SU-DHL-6 (cell line): ENCODE measurements around the gene CAPN12.

Experiments used
- H2AFZ ChIP-seq: fragments of 200-600 bp; sonication (generic); 2 replicates; pipeline ENCODE4 v1.6.1; 2014; ENCODE audit warnings: low read depth, mild to moderate bottlenecking, moderate library complexity, mixed read lengths, antibody characterized with exemption, low read length; ENCODE audit not compliant: severe bottlenecking
- H3F3A ChIP-seq: fragments of 200-600 bp; shearing (Covaris generic); 2 replicates; pipeline ENCODE4 v1.6.0; 2016; ENCODE audit warnings: antibody characterized with exemption, mild to moderate bottlenecking; ENCODE audit not compliant: insufficient read depth
- H3K27ac ChIP-seq: fragments of 200-600 bp; sonication (generic); 2 replicates; pipeline ENCODE4 v1.5.1; 2016; ENCODE audit warnings: low read depth, mild to moderate bottlenecking, low read length, moderate library complexity, mixed read lengths
- H3K27me3 ChIP-seq: fragments of 200-600 bp; sonication (generic), shearing (Covaris generic); 2 replicates; pipeline ENCODE4 v1.6.0; 2014; ENCODE audit warnings: mild to moderate bottlenecking, low read length
- H3K36me3 ChIP-seq: fragments of 200-600 bp; sonication (generic); 2 replicates; pipeline ENCODE4 v1.6.1; 2014; ENCODE audit warnings: mild to moderate bottlenecking, low read length, mixed read lengths
- H3K4me2 ChIP-seq: fragments of 300-600, 200-600 bp; shearing (Covaris generic), sonication (generic); 2 replicates; pipeline ENCODE4 v1.6.0; 2014; ENCODE audit warnings: low read length, low read depth, mild to moderate bottlenecking; ENCODE audit not compliant: poor library complexity, severe bottlenecking
- H3K4me3 ChIP-seq: fragments of 200-600 bp; sonication (generic); 2 replicates; pipeline ENCODE4 v1.5.1; 2014; ENCODE audit warnings: antibody characterized with exemption, low read length, mild to moderate bottlenecking, mixed read lengths; ENCODE audit not compliant: insufficient read depth, poor library complexity, severe bottlenecking
- H3K79me2 ChIP-seq: fragments of 200-600 bp; sonication (generic); 2 replicates; pipeline ENCODE4 v1.6.1; 2014; ENCODE audit warnings: mild to moderate bottlenecking, low read length, moderate library complexity; ENCODE audit not compliant: insufficient read depth
- H3K9ac ChIP-seq: fragments of 200-600 bp; sonication (generic); 2 replicates; pipeline ENCODE4 v1.7.0; 2014; ENCODE audit warnings: mild to moderate bottlenecking, low read length
- H3K9me2 ChIP-seq: fragments of 200-600 bp; sonication (generic); replicated peaks from 2 replicates; pipeline ENCODE4 v1.6.1; 2014; ENCODE audit warnings: low read length; ENCODE audit not compliant: insufficient read depth
- H3K9me3 ChIP-seq: fragments of 200-600 bp; sonication (generic); 2 replicates; pipeline ENCODE4 v1.6.1; 2014; ENCODE audit warnings: low read length, mixed read lengths; ENCODE audit not compliant: insufficient read depth
- H4K20me1 ChIP-seq: fragments of 200-600 bp; sonication (generic); 2 replicates; pipeline ENCODE4 v1.6.1; 2014; ENCODE audit warnings: low read depth, mild to moderate bottlenecking, antibody characterized with exemption, low read length, moderate library complexity, mixed read lengths
- EZH2phosphoT487 ChIP-seq: fragments of 200-600 bp; sonication (generic), shearing (Covaris generic); conservative IDR thresholded peaks from 2 replicates; pipeline ENCODE4 v1.6.1; 2018; ENCODE audit warnings: mild to moderate bottlenecking, antibody characterized with exemption, low read length, moderate library complexity, mixed read lengths
- TF ChIP-seq, protein P1 (sequence below): fragments of 200-600 bp; sonication (generic); IDR thresholded peaks from one replicate; pipeline ENCODE4 v1.5.1; 2017; ENCODE audit warnings: antibody characterized with exemption, mild to moderate bottlenecking, low read length, moderate library complexity; ENCODE audit not compliant: insufficient read depth, poor library complexity, severe bottlenecking

Gene CAPN12

DNA sequence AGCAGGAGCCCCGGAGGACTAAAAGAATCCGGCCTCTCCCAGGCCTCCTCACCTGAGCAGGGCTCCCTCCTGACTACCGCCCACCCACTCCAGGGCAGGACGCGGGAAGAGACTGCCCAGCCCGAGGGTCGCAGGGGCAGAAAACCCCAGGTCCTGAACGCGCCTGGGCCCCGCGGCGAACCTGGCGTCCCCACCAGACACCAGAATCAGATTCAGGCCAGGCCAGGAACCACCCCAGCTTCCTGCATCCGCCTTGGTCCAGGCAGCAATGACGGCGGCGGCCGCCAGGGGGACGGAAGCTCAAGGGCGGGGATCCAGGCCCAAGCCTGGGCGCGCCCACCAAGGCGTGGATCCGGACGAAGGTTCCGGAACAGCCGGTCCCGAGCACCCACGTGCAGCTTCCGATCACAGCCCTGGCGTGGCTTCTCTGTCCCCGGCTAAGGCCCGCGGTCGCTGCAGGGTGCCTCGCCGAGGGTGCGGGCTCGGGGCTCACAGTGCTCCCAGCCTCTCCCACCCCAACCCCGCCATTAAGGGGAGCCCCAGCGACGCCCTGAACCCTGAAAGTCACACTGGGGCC is 25.4 kb upstream of the CAPN12 start:
- H3K9ac ChIP-seq = peak overlapping the region; percentile 41; the same call in 1 of the 2 replicates
- H2AFZ ChIP-seq = peak overlapping the region; percentile 98
- no peaks in the 10 kb centered on the region for H4K20me1 ChIP-seq
- TF ChIP-seq EZH2phosphoT487 = no peak
- TF ChIP-seq, protein P1, sequence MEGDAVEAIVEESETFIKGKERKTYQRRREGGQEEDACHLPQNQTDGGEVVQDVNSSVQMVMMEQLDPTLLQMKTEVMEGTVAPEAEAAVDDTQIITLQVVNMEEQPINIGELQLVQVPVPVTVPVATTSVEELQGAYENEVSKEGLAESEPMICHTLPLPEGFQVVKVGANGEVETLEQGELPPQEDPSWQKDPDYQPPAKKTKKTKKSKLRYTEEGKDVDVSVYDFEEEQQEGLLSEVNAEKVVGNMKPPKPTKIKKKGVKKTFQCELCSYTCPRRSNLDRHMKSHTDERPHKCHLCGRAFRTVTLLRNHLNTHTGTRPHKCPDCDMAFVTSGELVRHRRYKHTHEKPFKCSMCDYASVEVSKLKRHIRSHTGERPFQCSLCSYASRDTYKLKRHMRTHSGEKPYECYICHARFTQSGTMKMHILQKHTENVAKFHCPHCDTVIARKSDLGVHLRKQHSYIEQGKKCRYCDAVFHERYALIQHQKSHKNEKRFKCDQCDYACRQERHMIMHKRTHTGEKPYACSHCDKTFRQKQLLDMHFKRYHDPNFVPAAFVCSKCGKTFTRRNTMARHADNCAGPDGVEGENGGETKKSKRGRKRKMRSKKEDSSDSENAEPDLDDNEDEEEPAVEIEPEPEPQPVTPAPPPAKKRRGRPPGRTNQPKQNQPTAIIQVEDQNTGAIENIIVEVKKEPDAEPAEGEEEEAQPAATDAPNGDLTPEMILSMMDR = peak; percentile 45
- H3K79me2 ChIP-seq = no peaks in the 10 kb centered on the region
- H3K9me3 ChIP-seq = no peaks in the 10 kb centered on the region
- no peaks in the 10 kb centered on the region for H3K27me3 ChIP-seq
- no peaks in the 10 kb centered on the region for H3F3A ChIP-seq
- H3K4me3 ChIP-seq = no peak overlapping the region
- no peak overlapping the region for H3K27ac ChIP-seq
- H3K9me2 ChIP-seq = no peaks in the 10 kb centered on the region
- H3K36me3 ChIP-seq = no peaks in the 10 kb centered on the region
- peak overlapping the region; percentile 35 for H3K4me2 ChIP-seq

GRCh38 chr19:38766276-38767047 is 22.2 kb upstream of the CAPN12 start:
- no peak overlapping the region for H3K4me2 ChIP-seq
- no peaks in the 10 kb centered on the region for H3K27me3 ChIP-seq
- H3K4me3 ChIP-seq = no peak overlapping the region
- H2AFZ ChIP-seq = no peak overlapping the region
- H3K9ac ChIP-seq = no peak overlapping the region
- no peaks in the 10 kb centered on the region for H3F3A ChIP-seq
- H3K79me2 ChIP-seq = no peaks in the 10 kb centered on the region
- no peaks in the 10 kb centered on the region for H3K36me3 ChIP-seq
- H3K27ac ChIP-seq = no peak overlapping the region
- no peaks in the 10 kb centered on the region for H4K20me1 ChIP-seq
- H3K9me2 ChIP-seq = no peaks in the 10 kb centered on the region
- TF ChIP-seq, protein P1 = no peak
- TF ChIP-seq EZH2phosphoT487 = no peak
- no peaks in the 10 kb centered on the region for H3K9me3 ChIP-seq

- Histone ChIP-seq H3K4me2 (no peak overlapping the region), H2AFZ (no peak overlapping the region), H3K9ac (no peak overlapping the region), H3K9me3 (no peaks in the 10 kb centered on the region), H3F3A (no peaks in the 10 kb centered on the region), H3K4me3 (no peak overlapping the region), H3K9me2 (no peaks in the 10 kb centered on the region), H3K27me3 (no peaks in the 10 kb centered on the region), H3K79me2 (no peaks in the 10 kb centered on the region), H4K20me1 (no peaks in the 10 kb centered on the region), H3K36me3 (no peaks in the 10 kb centered on the region), H3K27ac (no peak overlapping the region)
- TF ChIP-seq, protein P1 = no peak
- TF ChIP-seq EZH2phosphoT487 = no peak
Measured at GRCh38 chr19:38765214-38765613, 20.9 kb upstream of the CAPN12 start.
